B cell (primary cell): Measurements from ENCODE around the gene CACNA1G.

ENCODE experiments used
- EZH2 ChIP-seq: IDR thresholded peaks from 2 replicates; pipeline ENCODE4 v1.6.1; 2012; ENCODE audit warnings: borderline replicate concordance, low read depth, mild to moderate bottlenecking, moderate library complexity, low read length; ENCODE audit not compliant: insufficient read depth, poor library complexity, severe bottlenecking
- TF ChIP-seq, protein P1 (sequence below): fragments of 200-600 bp; IDR thresholded peaks from one replicate; pipeline ENCODE4 v1.8.0; 2022; ENCODE audit warnings: antibody characterized with exemption, mild to moderate bottlenecking

DNA sequence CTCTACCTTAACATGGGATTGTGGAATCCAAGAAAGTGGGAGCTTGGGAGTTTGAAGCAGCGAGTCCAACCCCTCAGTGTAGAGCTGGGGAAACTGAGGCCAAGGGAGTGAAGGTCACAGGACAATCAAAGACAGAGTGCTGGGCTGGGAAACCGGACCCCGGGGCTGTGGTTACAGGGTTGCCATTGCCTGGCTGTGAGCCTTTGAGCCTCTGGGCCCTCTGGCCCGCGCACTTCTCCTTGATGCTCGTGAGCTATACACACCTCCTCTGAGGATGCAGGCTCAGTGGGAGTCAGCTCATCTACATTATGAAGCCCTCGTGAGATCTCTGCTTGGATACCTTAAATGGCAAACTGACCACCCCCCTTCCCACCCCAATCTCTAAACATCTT, 76.3 kb downstream of the CACNA1G start:
- TF ChIP-seq, protein P1, sequence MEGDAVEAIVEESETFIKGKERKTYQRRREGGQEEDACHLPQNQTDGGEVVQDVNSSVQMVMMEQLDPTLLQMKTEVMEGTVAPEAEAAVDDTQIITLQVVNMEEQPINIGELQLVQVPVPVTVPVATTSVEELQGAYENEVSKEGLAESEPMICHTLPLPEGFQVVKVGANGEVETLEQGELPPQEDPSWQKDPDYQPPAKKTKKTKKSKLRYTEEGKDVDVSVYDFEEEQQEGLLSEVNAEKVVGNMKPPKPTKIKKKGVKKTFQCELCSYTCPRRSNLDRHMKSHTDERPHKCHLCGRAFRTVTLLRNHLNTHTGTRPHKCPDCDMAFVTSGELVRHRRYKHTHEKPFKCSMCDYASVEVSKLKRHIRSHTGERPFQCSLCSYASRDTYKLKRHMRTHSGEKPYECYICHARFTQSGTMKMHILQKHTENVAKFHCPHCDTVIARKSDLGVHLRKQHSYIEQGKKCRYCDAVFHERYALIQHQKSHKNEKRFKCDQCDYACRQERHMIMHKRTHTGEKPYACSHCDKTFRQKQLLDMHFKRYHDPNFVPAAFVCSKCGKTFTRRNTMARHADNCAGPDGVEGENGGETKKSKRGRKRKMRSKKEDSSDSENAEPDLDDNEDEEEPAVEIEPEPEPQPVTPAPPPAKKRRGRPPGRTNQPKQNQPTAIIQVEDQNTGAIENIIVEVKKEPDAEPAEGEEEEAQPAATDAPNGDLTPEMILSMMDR, result no peak
- TF ChIP-seq EZH2, result no peak
